Stimulated activated memory B cell treated with anti-CD40 and anti-IgM and Interleukin-4, amounts not matched to agents 10 μg/mL and 1 μg/mL and 100 μg/mL, for 72 hours (primary cell): Measurements from ENCODE around the gene TMEM200B.
"Not testable (repeated sequence)": the region's sequence is repeated elsewhere in the genome, so short reads cannot be mapped to it uniquely, and the experiment has no call there.

Experiments used
- ATAC-seq: fragments of 150-1000 bp; cut with Tn5 transposase; 2 replicates; pipeline ENCODE4 v1.10.0; 2021
- H3K27ac Mint-ChIP-seq: one replicate; pipeline ENCODE4 v1.8.0; 2022; ENCODE audit warnings: mild to moderate bottlenecking, mixed read lengths
- H3K27me3 Mint-ChIP-seq: one replicate; pipeline ENCODE4 v1.8.0; 2022; ENCODE audit warnings: mixed read lengths
- H3K36me3 Mint-ChIP-seq: one replicate; pipeline ENCODE4 v1.8.0; 2022; ENCODE audit warnings: mixed read lengths
- H3K4me1 Mint-ChIP-seq: one replicate; pipeline ENCODE4 v1.8.0; 2022; ENCODE audit warnings: mixed read lengths
- H3K4me3 Mint-ChIP-seq: one replicate; pipeline ENCODE4 v1.8.0; 2022; ENCODE audit warnings: mild to moderate bottlenecking, moderate library complexity, mixed read lengths
- H3K9me3 Mint-ChIP-seq: one replicate; pipeline ENCODE4 v1.8.0; 2022; ENCODE audit warnings: mixed read lengths

Gene TMEM200B

GRCh38 chr1:29123053-29123886 lies 433 bp downstream of the TMEM200B start:
- Mint-ChIP-seq H3K9me3 (no peaks in the 10 kb centered on the region), H3K27me3 (peaks cover 30% of the 10 kb centered on the region), H3K4me1 (peaks cover 21% of the 10 kb centered on the region), H3K27ac (no peak overlapping the region), H3K36me3 (peaks cover 9% of the 10 kb centered on the region), H3K4me3 (peak overlapping the region; percentile 72)
- peak; percentile 1 for ATAC-seq

GRCh38 chr1:29122682-29123052 lies 1.0 kb downstream of the TMEM200B start:
- H3K9me3 Mint-ChIP-seq: no peaks in the 10 kb centered on the region
- no peak overlapping the region for H3K27ac Mint-ChIP-seq
- H3K4me3 Mint-ChIP-seq: peak overlapping the region; percentile 56
- peaks cover 30% of the 10 kb centered on the region for H3K27me3 Mint-ChIP-seq
- ATAC-seq: no peak
- peaks cover 12% of the 10 kb centered on the region for H3K36me3 Mint-ChIP-seq
- H3K4me1 Mint-ChIP-seq: peaks cover 21% of the 10 kb centered on the region

GRCh38 chr1:29121936-29122681 lies 1.6 kb downstream of the TMEM200B start:
- H3K4me3 Mint-ChIP-seq: peak overlapping the region; percentile 53
- ATAC-seq: no peak
- peaks cover 30% of the 10 kb centered on the region for H3K27me3 Mint-ChIP-seq
- no peak overlapping the region for H3K27ac Mint-ChIP-seq
- H3K36me3 Mint-ChIP-seq: peaks cover 18% of the 10 kb centered on the region
- peaks cover 21% of the 10 kb centered on the region for H3K4me1 Mint-ChIP-seq
- H3K9me3 Mint-ChIP-seq: no peaks in the 10 kb centered on the region

GRCh38 chr1:29121516-29121935 lies 2.2 kb downstream of the TMEM200B start:
- peaks cover 22% of the 10 kb centered on the region for H3K36me3 Mint-ChIP-seq
- H3K4me1 Mint-ChIP-seq: peaks cover 21% of the 10 kb centered on the region
- H3K4me3 Mint-ChIP-seq: no peak overlapping the region
- H3K27ac Mint-ChIP-seq: no peak overlapping the region
- no peak for ATAC-seq
- H3K27me3 Mint-ChIP-seq: peaks cover 30% of the 10 kb centered on the region
- H3K9me3 Mint-ChIP-seq: no peaks in the 10 kb centered on the region

- Mint-ChIP-seq H3K27me3 (peaks cover 26% of the 10 kb centered on the region), H3K9me3 (no peaks in the 10 kb centered on the region), H3K27ac (no peak overlapping the region), H3K4me1 (peaks cover 20% of the 10 kb centered on the region), H3K36me3 (peaks cover 27% of the 10 kb centered on the region), H3K4me3 (no peak overlapping the region)
- ATAC-seq: peak; percentile 69
These were observed 2.7 kb downstream of the TMEM200B start for GRCh38 chr1:29120947-29121485.

DNA sequence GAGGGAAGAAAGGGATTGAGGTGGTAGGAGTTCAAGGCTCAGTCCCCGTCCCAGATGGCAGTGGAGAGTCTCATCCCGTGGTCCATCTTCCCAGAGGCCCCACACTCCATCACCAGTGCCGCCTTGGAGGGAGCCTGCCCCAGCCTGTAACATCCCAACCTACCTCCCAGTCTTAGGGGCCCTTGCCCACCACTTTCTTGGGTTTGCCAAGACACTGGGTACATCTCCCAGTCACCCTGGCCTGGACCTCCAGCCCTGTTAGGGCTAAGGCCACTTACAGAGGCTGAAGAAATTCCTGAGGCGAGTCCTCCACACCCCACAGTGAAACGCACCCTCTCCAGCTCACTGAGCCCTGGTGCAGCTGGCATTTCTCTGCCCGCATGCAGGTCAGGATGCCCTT lies 3.3 kb downstream of the TMEM200B start:
- H3K4me1 Mint-ChIP-seq: peaks cover 13% of the 10 kb centered on the region
- H3K4me3 Mint-ChIP-seq: no peak overlapping the region
- no peaks in the 10 kb centered on the region for H3K9me3 Mint-ChIP-seq
- H3K27me3 Mint-ChIP-seq: peaks cover 20% of the 10 kb centered on the region
- H3K27ac Mint-ChIP-seq: no peak overlapping the region
- H3K36me3 Mint-ChIP-seq: peaks cover 34% of the 10 kb centered on the region
- ATAC-seq: no peak

DNA sequence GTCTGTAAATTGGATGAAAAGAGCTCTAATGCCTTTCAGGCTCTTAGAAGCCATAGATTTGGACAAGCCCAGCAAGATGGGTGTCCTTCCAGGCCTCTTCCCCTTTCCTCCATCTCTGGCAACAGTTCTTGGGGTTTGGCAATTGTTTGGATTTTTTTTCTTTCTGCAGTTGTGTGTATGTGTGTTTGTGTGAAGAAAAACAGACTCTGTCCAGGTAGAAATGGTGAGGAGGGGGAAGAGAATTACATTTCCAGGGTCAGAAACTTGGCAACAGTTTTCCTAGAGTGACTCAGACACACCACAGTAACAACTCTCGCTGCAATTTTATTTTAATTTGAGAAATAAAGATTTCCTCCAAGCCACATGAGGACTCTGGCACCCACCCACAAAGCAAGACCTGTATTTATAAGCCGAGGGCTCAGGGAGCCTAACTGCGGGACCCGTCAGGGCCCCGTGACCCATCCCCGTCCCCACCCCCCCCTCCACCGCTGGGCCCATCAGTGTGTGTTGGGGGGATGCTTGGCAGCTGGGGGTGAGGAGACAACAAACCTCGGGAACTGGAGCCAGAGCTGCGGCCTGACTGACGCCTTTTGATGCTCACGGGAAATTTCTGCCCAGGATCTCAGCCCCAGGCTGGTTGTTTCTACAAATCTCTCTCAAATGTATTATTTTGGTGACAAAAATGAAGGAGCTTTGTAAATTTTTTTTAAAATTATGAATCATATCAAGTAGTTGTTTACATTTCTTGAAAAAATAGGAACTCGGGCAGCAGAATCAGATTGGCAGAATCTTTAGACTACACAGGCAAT lies 4.4 kb downstream of the TMEM200B start:
- Mint-ChIP-seq H3K36me3 (peaks cover 40% of the 10 kb centered on the region), H3K4me3 (no peak overlapping the region), H3K9me3 (no peaks in the 10 kb centered on the region), H3K27me3 (peaks cover 14% of the 10 kb centered on the region), H3K27ac (no peak overlapping the region), H3K4me1 (peaks cover 10% of the 10 kb centered on the region)
- no peak for ATAC-seq

- no peak for ATAC-seq
- no peak overlapping the region for H3K4me3 Mint-ChIP-seq
- H3K27me3 Mint-ChIP-seq: peaks cover 1% of the 10 kb centered on the region
- H3K36me3 Mint-ChIP-seq: peaks cover 58% of the 10 kb centered on the region
- no peak overlapping the region for H3K27ac Mint-ChIP-seq
- H3K9me3 Mint-ChIP-seq: no peaks in the 10 kb centered on the region
- H3K4me1 Mint-ChIP-seq: no peaks in the 10 kb centered on the region
These were observed 6.3 kb downstream of the TMEM200B start for GRCh38 chr1:29117381-29117780.

GRCh38 chr1:29114654-29115053 lies 9.0 kb downstream of the TMEM200B start:
- ATAC-seq: no peak
- Mint-ChIP-seq H3K27ac (no peak overlapping the region), H3K36me3 (peaks cover 68% of the 10 kb centered on the region), H3K27me3 (no peaks in the 10 kb centered on the region), H3K4me1 (no peaks in the 10 kb centered on the region), H3K9me3 (no peaks in the 10 kb centered on the region), H3K4me3 (no peak overlapping the region)

DNA sequence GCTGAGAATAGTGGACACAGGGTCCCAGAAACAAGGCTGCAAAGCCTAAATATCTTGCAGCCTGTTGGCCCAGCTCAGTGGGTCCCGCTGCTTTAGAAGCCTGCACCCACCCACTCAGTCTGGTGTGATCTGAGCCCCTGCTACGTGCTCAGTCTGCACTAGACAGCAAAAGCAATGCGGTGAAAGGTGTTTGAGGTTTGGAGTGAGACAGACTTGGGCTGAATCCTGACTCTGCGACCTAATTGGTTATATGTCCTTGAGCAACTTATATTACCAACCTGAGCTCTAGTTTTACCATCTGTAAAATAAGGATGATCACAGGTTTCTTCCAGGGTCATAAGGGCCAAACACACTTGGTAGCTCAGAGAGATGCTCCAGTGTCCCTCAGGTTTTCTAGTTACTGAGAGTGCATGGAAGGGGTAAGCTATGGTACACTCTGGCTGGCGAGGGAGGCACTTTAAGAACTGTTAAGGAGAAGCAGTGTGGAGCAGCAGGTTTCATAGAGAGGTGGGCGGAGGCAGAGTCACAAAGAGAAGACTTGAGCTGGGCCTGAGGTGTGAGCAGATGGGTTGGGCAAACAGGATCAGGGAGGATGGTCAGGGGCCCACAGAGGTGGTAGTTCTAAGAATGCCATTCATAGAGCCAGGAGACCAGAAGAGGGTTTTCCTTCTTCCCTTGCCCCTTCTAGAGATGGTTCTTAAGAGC lies 10.1 kb downstream of the TMEM200B start:
- ATAC-seq: no peak
- peaks cover 65% of the 10 kb centered on the region for H3K36me3 Mint-ChIP-seq
- peak overlapping the region; percentile 36 for H3K27ac Mint-ChIP-seq
- H3K4me3 Mint-ChIP-seq: no peak overlapping the region
- no peaks in the 10 kb centered on the region for H3K4me1 Mint-ChIP-seq
- H3K27me3 Mint-ChIP-seq: no peaks in the 10 kb centered on the region
- no peaks in the 10 kb centered on the region for H3K9me3 Mint-ChIP-seq

DNA sequence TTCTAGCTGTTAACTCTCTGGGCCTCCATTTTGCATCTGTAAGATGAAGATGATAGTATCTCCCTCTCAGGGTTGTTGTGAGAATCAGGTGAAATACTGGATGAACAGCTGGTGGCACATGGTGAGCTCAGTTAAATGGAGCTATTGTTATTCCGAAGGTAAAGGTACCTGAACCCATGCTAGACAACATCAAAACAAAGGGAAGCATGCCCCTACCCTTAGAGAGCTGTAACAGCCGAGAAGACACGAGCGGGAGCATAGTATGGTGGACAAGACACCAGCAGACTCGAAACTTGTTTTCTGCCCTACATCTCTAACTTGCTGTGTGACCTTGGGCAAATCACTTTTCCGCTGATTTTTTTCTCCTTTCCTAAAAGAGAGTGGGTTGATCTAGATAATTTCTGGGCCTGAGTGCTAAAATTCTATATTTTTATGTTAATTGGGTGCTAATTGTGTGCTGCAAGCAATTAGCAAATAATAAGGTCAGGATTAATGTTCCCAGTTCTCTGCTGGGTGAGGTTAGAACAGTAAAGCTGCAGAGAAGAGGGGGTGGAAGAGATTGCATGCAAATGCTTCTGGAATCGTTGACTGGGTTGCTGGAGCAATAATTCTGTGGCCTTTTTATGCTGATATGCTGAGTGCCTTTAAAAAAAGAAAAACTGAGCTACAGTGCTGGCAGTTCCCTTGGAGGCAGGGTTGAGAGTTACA lies 10.8 kb downstream of the TMEM200B start:
- H3K4me3 Mint-ChIP-seq: no peak overlapping the region
- no peak for ATAC-seq
- peaks cover 61% of the 10 kb centered on the region for H3K36me3 Mint-ChIP-seq
- H3K27ac Mint-ChIP-seq: no peak overlapping the region
- no peaks in the 10 kb centered on the region for H3K9me3 Mint-ChIP-seq
- H3K27me3 Mint-ChIP-seq: no peaks in the 10 kb centered on the region
- H3K4me1 Mint-ChIP-seq: no peaks in the 10 kb centered on the region

DNA sequence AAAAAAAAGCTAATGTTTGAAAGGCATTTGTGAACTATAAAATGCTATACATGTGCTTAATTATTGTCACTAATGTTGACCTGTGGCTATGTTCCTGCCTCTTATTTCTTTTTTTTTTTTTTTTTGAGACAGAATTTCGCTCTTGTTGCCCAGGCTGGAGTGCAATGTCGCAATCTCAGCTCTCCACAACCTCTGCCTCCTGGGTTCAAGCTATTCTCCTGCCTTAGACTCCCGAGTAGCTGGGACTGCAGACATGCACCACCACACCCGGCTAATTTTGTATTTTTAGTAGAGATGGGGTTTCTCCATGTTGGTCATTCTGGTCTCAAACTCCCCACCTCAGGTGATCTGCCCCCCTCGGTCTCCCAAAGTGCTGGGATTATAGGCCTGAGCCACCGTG lies 15.7 kb downstream of the TMEM200B start:
- not testable (repeated sequence) for H3K27me3 Mint-ChIP-seq, H3K4me1 Mint-ChIP-seq, H3K4me3 Mint-ChIP-seq, H3K9me3 Mint-ChIP-seq, ATAC-seq, H3K27ac Mint-ChIP-seq
- H3K36me3 Mint-ChIP-seq: peaks cover 26% of the 10 kb centered on the region

GRCh38 chr1:29105822-29106221 lies 17.9 kb downstream of the TMEM200B start:
- H3K4me3 Mint-ChIP-seq: no peak overlapping the region
- no peaks in the 10 kb centered on the region for H3K9me3 Mint-ChIP-seq
- no peak overlapping the region for H3K27ac Mint-ChIP-seq
- no peaks in the 10 kb centered on the region for H3K27me3 Mint-ChIP-seq
- peaks cover 27% of the 10 kb centered on the region for H3K36me3 Mint-ChIP-seq
- no peak for ATAC-seq
- no peaks in the 10 kb centered on the region for H3K4me1 Mint-ChIP-seq

DNA sequence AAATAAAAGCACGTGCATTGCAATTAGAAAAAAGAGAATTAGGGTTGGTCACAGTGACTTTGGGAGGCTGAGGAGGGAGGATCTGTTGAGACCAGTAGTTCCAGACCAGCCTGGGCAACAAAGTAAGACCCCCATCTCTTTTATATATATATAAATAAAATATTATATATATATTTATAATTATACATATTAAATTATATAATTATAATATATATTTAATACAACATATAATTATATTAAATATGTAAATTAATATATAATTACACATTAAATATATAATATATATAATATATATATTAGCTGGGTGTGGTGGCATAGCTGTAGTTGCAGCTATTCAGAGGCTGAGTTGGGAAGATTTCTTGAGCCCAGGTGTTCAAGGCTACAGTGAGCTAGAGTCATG lies 23.2 kb downstream of the TMEM200B start:
- no peaks in the 10 kb centered on the region for H3K27me3 Mint-ChIP-seq
- H3K36me3 Mint-ChIP-seq: peaks cover 45% of the 10 kb centered on the region
- no peaks in the 10 kb centered on the region for H3K9me3 Mint-ChIP-seq
- no peaks in the 10 kb centered on the region for H3K4me1 Mint-ChIP-seq
- H3K27ac Mint-ChIP-seq: no peak overlapping the region
- ATAC-seq: no peak
- H3K4me3 Mint-ChIP-seq: no peak overlapping the region
